ENCODE results near the gene SAMD14. TPM values are rescaled to one million over a fixed set of nuclear protein-coding genes. Genes with fewer than 3 reads are reported as not detected.

Gene SAMD14
- total RNA-seq, 1 experiment from 2014 or later, result 0.24 TPM

DNA sequence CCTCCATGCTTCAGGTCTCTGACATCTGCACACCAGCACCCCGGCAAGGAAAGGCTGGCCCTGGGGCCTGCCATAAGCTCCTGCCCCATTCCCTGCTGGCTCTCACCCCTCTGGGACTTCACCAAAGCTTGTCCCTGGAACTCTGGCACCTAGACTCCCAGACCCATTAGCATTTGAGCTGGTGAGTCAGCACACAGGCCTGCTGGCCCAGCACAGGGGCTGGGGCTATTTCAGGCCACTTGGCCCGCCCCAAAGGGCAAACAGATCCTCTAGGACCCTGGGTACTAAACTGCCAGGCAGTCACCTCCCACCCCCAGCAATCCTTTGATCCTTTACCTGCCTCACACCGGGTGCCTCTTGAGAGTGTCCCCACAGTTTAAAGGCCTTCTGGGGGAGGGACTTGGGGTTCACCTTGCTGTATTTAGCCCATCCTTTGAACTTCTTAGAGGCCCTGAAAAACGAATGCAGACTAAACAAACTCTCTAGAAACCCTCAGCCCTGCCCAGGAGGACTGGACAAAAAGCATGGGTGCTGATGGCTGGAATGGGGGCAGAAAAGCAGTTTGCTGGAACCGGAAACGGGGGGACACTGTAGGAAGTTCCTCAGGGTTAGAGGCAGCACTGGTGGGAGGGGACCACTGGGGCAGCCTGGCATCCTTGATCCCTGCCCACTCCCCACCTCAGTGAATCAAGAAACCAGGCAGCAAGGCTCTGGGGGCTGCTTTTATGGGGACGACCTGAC, 3.2 kb upstream of the SAMD14 start:
- peak; percentile 51 for DNase-seq (ENCODE audit: low read depth)

GRCh38 chr17:50132104-50132794, 2.3 kb upstream of the SAMD14 start:
- no peak for DNase-seq (ENCODE audit: low read depth)

GRCh38 chr17:50130559-50131305, 772 bp upstream of the SAMD14 start:
- no peak for DNase-seq (ENCODE audit: low read depth)

- no peak for DNase-seq (ENCODE audit: low read depth)
Observed at GRCh38 chr17:50129353-50129727, 620 bp downstream of the SAMD14 start.

GRCh38 chr17:50128441-50129352, 1.3 kb downstream of the SAMD14 start:
- no peak for DNase-seq (ENCODE audit: low read depth)

- peak; percentile 69 for DNase-seq (ENCODE audit: low read depth)
Observed at GRCh38 chr17:50127697-50128361, 2.1 kb downstream of the SAMD14 start.

DNA sequence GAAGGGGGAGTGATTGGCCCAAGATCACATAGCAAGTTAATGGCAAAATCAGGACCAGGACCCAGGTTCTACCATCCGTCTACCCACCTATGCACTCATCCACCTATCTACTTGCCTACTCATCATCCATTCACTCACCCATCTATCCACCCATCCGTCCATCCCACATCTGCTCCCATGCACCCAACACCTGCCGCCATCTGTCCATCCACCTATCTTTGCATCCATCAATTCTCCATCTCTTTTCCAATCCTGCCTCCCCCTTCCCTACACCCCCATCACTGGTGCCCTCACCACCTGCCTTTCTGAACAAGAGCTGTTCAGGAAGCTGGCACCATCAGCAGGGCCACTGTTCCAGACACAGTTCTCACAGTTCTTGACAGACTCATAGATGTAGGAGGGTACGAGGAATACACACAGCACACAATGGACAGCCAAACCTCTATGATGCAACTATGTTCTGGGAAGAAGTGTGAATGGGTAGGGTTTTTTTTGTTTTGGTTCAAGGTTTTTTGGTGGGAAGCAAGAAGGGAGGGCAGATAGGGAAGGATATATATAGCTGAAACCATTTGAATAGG, 4.5 kb downstream of the SAMD14 start:
- no peak for DNase-seq (ENCODE audit: low read depth)

DNA sequence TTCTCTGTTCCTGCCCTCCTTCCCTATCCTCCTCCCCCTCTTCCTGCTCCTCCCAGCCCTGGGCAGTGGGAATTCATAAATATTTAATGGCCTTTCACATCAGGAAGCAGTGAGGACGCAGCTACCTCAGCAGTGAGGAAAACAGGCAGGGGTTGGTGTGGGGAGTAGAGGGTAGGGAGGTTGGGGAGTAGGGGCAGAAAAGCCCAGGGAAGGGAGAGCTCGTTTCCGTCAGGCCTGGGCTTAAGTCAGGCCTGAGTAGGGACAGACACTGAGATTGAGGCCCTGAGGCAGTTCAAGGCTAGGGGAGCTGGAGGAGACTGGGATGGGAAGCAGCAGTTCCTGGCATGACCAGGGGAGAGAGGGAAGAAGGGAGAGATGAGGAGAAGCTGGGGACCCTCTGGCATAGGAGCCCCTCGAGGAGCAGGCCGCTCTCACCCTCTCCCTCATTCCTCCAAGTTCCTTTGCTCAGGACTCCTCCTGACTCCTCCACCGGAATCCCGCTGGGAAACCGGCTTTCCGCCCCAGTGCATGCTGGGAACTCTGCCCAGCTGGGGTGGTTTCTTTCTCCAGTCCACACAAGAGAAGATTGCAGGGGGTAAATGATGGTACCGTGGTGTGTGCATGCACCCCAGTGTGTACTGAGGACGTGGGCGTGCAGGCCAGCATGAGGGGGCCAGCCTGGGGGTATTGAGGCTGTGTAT, 6.2 kb downstream of the SAMD14 start:
- DNase-seq (ENCODE audit: low read depth), result no peak

- no peak for DNase-seq (ENCODE audit: low read depth)
Observed at GRCh38 chr17:50122945-50123344, 7.0 kb downstream of the SAMD14 start.

DNA sequence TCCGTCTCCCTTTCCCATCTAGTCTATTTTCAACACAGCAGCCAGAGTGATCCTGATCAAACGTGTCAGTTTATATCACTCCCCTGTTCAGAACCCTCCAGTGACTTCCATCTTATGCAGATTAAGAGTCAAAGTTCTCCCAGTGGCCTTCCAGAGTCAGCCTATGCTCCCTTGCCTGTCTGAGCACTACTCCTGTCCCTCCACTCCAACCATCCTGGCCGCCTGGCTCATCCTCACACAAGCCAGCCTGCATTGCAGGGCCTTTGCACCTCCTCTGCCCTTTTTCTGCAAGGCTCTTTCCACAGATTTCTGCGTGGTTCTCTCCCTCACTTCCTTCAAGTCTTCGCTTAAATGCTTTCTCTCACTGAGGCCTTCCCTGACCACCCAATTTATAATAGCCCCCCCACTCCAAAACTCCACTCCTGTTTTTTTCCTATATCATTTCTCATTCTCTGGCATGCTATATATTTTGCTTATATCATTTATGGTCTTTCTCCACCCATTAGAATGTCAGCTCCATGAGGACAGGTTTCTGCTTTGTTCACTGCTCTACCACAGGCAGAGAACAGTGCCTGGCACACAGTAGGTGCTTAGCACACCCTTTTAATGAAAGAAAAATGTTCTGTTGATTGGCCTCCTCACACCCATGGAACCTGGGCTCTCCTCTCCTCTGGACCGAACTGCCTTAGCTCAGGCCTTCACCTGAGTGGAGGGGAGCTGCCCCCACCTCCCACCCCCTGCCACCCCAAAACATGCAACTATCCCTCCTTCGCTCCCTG, 9.3 kb downstream of the SAMD14 start:
- no peak for DNase-seq (ENCODE audit: low read depth)

DNA sequence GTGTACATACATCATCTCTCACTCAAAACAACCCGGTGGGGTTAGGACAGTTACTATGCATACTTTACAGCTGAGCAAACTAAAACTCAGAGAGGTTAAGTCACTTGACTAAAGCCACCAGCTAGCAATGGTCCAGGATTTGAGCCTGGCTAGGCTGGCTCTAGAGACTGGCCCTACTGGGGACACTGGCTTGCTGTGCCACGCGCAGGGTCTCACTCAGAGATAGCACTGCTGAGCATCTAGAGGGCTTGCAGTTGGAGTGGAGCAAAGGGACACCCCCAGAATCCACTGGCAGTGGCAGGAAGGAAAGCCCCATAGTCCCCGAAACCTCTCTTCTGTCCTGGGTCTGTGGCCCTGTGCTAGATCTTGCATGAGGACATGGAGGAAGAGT, 11.1 kb downstream of the SAMD14 start:
- no peak for DNase-seq (ENCODE audit: low read depth)

DNA sequence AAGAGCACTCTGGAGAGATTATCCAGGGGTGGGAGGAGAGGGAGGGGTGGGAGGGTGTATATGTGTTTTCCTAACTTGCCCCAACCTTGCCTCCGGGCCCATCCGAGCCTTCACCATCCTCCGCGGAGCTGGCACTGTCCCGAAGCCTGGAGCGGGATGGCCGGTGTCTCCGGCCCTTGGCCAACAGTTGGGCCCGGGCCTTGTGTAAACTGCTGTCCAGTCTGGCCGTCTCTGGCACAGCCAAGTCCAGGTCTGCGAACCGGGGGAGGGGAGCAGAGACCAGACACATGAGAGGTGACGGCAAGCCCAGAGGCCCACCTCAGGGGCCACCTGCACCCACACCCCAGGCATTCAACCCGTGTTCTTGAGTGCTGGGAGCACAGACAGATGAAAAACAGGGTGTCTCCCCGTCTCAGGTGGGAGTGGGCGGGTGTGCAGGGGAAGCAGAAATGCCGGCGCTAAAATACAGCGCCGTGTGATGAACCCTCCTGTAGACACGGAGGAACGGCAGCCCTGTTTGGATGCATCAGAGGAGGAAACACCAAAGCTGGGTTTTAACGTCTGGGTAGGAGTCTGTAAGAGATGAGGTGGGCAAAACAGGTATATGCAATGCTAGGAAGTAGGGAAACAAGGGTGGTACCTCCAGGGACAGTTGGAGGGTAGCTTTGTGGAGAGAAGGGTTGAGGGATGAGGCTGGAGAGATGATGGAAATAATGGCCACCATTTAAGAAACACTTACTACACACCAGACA, 11.7 kb downstream of the SAMD14 start:
- DNase-seq (ENCODE audit: low read depth), result peak; percentile 48

DNA sequence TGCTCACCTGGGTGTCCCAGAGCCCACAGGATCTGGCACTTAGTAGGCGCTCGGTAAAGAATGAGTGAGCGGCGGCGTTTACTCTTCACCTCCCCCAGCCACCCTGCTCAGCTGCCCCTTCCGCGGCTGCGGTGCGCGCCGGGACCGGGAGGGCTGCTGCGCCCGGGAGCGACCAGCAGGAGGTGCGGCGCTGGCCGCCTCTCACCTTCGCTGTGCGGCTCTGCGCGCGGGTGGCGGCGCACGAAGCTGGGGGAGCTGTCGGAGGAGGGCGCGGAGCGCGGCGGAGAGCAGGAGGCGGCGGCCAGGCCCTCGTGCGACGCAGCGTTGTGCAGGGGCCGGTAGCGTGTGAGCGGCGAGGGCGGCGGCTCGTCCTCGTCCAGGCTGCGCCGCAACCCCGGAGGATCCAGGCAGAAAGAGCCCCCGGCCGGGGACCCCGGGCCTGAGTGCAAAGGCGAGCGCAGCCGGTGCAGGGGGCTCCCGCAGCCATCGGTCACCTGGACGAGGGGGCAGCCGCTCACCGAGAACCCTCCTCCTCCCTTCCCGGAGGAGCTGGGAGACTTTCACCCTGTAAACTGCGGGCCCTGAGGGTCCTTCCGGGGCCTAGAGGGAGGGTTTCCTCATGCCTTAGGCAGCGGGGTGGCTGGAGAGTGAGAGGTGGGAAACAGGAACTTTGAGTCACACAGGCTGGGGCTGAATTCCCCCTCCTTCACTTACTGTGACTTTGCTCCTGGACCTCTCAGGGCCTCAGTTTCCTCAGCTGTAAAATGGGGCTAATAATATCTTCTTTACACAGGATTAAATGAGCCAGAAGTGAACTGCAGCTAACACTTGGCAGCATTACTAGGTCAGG, 12.5 kb downstream of the SAMD14 start:
- DNase-seq (ENCODE audit: low read depth), result peak; percentile 37

- DNase-seq (ENCODE audit: low read depth), result no peak
Observed at GRCh38 chr17:50115756-50116155, 14.2 kb downstream of the SAMD14 start.

- peak; percentile 53 for DNase-seq (ENCODE audit: low read depth)
Observed at GRCh38 chr17:50114849-50115357, 15.1 kb downstream of the SAMD14 start.

DNA sequence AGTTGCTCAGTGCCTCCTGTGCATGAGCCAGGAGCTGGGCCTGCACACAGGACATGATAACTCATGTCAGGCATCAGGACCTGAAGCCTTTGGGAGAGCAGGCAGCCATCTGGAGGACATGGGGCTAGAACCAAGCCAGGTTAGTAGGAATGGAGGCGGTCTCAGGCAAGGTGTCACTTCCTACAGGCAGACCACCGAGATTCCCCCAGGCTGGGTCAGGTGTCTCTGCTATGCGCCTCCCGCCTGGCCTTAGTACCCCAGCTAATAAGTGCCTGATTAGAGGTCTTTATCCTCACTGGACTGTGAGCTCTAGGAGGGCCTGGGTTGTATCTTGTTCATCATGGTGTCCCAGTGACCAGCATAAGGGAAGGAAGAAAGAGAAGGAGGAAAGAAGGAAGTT, 15.6 kb downstream of the SAMD14 start:
- no peak for DNase-seq (ENCODE audit: low read depth)

DNA sequence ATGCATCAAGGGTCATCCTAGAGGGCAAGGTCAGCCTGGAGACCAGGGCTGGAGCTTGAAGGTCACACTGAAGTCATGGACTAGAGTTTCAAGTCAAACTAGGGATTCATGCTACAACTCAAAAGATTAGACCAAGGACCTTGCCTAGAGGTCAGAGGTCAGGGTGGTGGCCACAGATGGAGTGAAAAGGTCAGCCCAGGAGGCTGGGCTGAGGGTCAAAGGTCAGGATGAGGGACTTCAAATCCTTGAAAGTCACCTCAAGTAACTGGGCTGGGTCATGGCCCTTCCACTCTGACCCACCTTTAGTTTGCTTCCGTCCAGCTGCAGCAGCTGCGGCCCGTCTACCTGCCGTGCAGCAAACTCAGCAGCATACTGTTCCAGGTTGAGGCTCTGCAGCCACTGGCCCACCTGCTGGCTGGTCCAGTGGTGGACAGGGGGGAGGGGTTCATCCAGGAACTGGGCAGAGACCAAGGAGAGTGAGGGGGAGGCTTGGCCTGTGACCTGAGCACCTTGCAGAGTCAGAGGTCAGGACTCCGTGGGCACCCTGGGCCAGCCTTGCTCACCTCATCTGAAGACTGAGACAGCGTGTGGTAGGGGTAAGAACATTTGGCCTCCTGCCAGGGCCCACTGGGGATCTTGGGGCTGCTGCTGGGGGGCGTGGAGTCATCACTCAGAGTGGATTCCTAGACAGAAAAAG, 16.2 kb downstream of the SAMD14 start:
- DNase-seq (ENCODE audit: low read depth), result no peak
